ENCODE data around the gene CNOT2.

GRCh38 chr12:70290116-70290515 is 46.9 kb downstream of the CNOT2 start:
- TF ChIP-seq CTCF (conservative IDR thresholded peaks at IDR 0.05; ENCODE audit: low read length) (no peak), EZH2phosphoT487 (IDR thresholded peaks at IDR 0.05; ENCODE audit: borderline replicate concordance, low read depth, low read length) (no peak)

Measured in OCI-LY7 (cell line).